GM12865 (cell line): Measurements from ENCODE around the gene PPTC7.

Experiments used
- DNase-seq: peaks from one replicate; pipeline ENCODE4 v3.0.0; 2010; ENCODE audit warnings: low read depth
- H3K4me3 ChIP-seq: 2 replicates; pipeline ENCODE4 v1.5.1; 2011; ENCODE audit warnings: mild to moderate bottlenecking, low read depth, low read length, control low read depth
- TF ChIP-seq, protein P1 (sequence below): IDR thresholded peaks from 2 replicates; pipeline ENCODE4 v1.5.1; 2011; ENCODE audit warnings: low read length, control low read depth, low read depth, inconsistent platforms; ENCODE audit not compliant: insufficient read depth; ENCODE audit errors: missing control alignments

Gene PPTC7

DNA sequence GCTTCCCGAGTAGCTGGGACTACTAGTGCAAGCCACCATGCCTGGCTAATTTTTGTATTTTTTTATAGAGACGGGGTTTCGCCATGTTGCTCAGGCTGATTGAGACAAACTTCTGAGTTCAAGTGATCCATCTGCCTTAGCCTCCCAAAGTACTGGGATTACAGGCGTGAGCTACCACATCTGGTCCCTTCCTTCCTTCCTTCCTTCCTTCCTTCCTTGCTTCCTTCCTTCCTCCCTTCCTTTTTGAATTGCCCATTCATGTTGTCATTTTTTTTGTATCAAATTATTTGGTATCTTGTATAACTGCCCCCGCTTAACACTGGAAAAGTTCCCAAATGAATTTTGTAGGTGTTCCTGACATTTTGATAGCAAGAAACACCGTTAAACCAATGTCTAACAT, 69.3 kb downstream of the PPTC7 start:
- DNase-seq: no peak
- TF ChIP-seq, protein P1, sequence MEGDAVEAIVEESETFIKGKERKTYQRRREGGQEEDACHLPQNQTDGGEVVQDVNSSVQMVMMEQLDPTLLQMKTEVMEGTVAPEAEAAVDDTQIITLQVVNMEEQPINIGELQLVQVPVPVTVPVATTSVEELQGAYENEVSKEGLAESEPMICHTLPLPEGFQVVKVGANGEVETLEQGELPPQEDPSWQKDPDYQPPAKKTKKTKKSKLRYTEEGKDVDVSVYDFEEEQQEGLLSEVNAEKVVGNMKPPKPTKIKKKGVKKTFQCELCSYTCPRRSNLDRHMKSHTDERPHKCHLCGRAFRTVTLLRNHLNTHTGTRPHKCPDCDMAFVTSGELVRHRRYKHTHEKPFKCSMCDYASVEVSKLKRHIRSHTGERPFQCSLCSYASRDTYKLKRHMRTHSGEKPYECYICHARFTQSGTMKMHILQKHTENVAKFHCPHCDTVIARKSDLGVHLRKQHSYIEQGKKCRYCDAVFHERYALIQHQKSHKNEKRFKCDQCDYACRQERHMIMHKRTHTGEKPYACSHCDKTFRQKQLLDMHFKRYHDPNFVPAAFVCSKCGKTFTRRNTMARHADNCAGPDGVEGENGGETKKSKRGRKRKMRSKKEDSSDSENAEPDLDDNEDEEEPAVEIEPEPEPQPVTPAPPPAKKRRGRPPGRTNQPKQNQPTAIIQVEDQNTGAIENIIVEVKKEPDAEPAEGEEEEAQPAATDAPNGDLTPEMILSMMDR: no peak
- no peak overlapping the region for H3K4me3 ChIP-seq

DNA sequence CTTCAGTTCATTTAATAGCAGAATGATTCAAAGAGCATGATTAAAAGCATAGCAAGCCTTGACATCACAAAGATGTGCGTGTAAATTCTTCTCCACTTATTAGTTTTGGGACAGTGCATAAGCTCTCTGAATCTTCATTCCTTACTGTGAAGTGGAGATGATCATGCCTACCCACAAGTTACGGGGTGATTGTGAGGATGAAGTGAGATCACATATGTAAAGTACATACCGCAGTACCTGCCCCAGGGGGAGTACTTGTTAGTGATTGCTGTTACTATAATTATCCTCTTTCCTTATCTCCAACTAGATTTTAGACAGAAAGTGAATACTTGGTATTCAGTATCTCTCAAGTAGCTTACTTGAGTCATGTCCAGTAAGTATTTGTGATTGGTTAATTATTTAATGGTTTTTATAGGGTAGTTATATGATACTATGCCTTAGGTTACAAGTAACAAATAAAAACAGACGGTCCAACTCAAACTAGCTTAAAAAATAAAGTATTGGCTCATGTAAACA, 75.0 kb downstream of the PPTC7 start:
- no peak overlapping the region for H3K4me3 ChIP-seq
- TF ChIP-seq, protein P1: no peak
- no peak for DNase-seq

DNA sequence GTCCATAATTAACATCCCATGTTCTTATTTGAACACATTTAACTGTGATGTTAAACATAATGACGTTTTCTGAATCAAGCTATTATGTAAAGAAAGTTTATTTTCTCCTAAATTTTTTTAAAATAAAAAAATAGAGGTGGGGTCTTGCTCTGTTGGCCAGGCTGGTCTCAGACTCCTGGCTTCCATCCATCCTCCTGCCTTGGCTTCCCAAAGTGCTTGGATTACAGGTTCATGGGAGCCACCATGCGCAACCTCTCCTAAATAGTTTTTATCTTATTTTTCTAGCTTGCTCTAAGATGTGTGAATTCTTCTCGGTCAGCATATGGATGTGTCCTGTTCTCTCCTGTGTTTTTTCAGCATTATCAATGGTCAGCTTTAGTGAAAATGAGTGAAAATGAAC, 77.8 kb downstream of the PPTC7 start:
- no peak for DNase-seq
- no peak overlapping the region for H3K4me3 ChIP-seq
- TF ChIP-seq, protein P1: no peak

DNA sequence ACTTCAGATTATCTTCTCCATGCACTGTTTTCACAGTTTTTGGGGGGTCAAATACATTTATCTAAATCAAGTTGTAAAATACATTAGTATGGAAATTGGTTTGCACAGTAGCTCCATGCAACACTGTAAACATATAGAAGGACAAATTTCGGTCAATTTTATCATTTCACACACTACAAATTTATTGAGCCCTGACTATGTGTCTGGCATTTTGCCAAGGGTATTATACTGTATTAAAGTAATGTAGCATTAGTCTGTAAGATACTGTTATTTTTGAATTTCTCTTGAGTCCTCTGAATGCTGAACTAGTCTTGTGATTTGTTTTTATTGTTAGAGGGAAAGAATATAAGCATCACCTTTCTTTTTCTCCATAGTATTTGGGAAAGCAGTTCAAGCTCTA, 79.7 kb downstream of the PPTC7 start:
- no peak for DNase-seq
- TF ChIP-seq, protein P1: no peak

DNA sequence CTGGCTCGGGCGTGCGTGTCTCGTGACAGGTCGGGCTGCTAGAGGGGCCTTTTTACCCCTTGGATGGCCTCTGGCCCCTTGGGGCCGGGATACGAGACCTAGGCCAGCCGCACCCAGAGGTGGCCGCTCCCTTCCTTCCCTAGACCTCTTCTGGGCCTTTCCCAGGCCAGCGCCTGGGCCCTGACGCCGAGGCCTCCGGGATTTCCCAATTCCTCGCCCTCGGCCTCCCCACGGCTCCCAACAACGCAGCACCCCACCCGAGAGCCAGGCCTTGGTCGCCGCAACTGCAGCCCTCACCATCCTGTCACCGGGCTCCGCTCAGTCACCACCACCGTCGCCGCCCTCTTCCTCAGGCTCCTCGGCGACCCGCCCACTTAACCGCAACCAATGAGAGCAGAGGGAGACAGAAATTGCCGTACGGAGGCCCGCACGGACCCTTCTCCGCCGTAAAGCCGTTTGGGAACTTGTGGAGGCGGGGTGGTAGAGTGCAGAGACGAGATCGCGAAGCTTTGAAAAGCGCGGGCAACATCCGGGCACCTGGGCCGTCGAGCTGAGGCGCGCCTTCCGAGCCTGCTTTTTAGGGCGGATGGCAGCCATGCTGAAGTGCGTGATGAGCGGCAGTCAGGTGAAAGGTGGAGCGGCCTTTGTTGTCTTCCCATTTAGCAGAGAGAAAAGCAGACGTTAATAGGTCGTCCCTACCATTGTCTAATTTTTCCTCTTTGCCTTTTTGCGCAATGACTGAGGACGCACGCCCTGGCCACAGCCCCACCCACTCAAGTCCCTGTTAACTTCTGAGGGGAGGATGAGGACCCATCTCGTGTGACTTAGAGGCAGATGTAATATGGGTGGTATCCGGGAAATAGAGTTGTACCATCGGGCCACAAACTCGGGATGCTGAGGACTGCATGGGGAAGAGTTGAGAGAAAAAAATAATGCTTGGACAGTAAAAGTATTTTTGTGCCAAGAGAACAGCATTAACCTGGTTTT, 81.1 kb downstream of the PPTC7 start, which contains the start of the genes RAD9B and VPS29:
Gene RAD9B (plus strand): TSS at position 580 of the 987 bp plus-strand sequence. CDS start 7 bp downstream, at position 587.
Gene VPS29 (minus strand): TSS at position 360 of the 987 bp plus-strand sequence. CDS start 60 bp downstream, at position 300.
- TF ChIP-seq, protein P1: no peak
- DNase-seq: peak; percentile 100
- H3K4me3 ChIP-seq: peak within 1 kb of the TSS; percentile 70

More for the DNA sequence above, 79.7 kb downstream of the PPTC7 start:
- H3K4me3 ChIP-seq: no peak overlapping the region

DNA sequence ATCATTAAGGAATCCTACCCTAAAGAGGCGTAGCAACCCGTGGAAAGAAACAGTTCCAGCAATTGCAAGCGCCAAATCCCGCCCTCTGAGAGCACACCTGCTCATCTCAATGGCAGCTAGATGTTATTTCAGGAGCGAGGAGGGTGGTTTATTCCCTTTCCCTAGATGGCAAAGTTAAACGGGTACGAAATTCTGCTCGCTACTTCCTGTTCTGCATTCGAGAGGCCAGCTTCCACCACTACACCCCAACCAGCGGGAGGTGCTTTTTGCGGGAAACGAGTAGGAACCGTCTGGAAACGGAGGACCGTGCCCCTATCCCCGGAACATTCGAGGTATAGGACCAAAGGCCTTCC, 81.7 kb downstream of the PPTC7 start:
- peak overlapping the region; percentile 67 for H3K4me3 ChIP-seq
- peak; percentile 49 for DNase-seq

More for the DNA sequence above, 81.7 kb downstream of the PPTC7 start:
- TF ChIP-seq, protein P1: no peak
